ENCODE results near the gene KLK7. TPM values are rescaled to one million over a fixed set of nuclear protein-coding genes. Genes with fewer than 3 reads are reported as not detected.

KLK7 gene
- polyA plus RNA-seq, 1 of the 3 experiments (the other 2 are of a cell fraction), result not detected

- TF ChIP-seq ZBTB33 (IDR thresholded peaks at IDR 0.05; ENCODE audit: borderline replicate concordance, low read depth) (no peak), RFX5 (IDR thresholded peaks at IDR 0.05; ENCODE audit: low read length) (no peak), SMC3 (IDR thresholded peaks at IDR 0.05; ENCODE audit: low read depth, low read length) (no peak), JUND (IDR thresholded peaks at IDR 0.05) (no peak), CHD2 (IDR thresholded peaks at IDR 0.05; ENCODE audit: low read length, partially characterized antibody) (no peak), EZH2phosphoT487 (IDR thresholded peaks at IDR 0.05; ENCODE audit: borderline replicate concordance, low read depth) (no peak)
These were observed 26.1 kb downstream of the KLK7 start (continued) for GRCh38 chr19:50957587-50957986.

- ChIA-PET CTCF (no interaction called here), POLR2A (no interaction called here)
- Histone ChIP-seq H3K4me1 (ENCODE audit: control insufficient read depth in 1 of 2, insufficient read depth in 2 of 2, low read depth in 1 of 2, low read length in 1 of 2) (no peaks in the 10 kb centered on the region), H3K79me2 (ENCODE audit: insufficient read depth) (no peaks in the 10 kb centered on the region), H3F3A (replicated peaks; ENCODE audit: insufficient read depth) (no peaks in the 10 kb centered on the region), H3K9me2 (no peaks in the 10 kb centered on the region), H3K27ac (ENCODE audit: low read depth in 2 of 2, low read length in 1 of 2) (no peak within 1 kb of the TSS), H4K20me1 (ENCODE audit: insufficient read depth) (no peaks in the 10 kb centered on the region), H3K4me3 (ENCODE audit: low read depth in 2 of 2, low read length in 1 of 2) (no peak within 1 kb of the TSS), H3K9me3 (no peaks in the 10 kb centered on the region), H3K4me2 (no peak within 1 kb of the TSS), H2AFZ (ENCODE audit: low read depth) (no peak within 1 kb of the TSS), H3K9ac (no peak within 1 kb of the TSS), H3K36me3 (replicated peaks in 1 of 2; ENCODE audit: control insufficient read depth in 1 of 2, insufficient read depth in 2 of 2, low read length in 1 of 2) (no peaks in the 10 kb centered on the region), H3K27me3 (ENCODE audit: insufficient read depth) (peaks cover 50% of the 10 kb centered on the region; the same call in 1 of the 2 replicates)
- TF ChIP-seq RAD21 (IDR thresholded peaks at IDR 0.05; ENCODE audit: low read length) (no peak), CHD2 (IDR thresholded peaks at IDR 0.05; ENCODE audit: low read length, partially characterized antibody) (no peak)
- DNase-seq, result no peak
- 9% methylated on average over 7 of the region's 7 CpGs for WGBS (ENCODE audit: low lambda C conversion rate)
These were observed 30.8 kb downstream of the KLK7 start, which contains the start of gene KLK5 for GRCh38 chr19:50952910-50953309. Gene KLK5 (minus strand): TSS chr19:50953038. CDS start chr19:50952657, 381 bp downstream.

GRCh38 chr19:50949861-50950260, 33.9 kb downstream of the KLK7 start:
- Histone ChIP-seq H3F3A (replicated peaks; ENCODE audit: insufficient read depth) (no peaks in the 10 kb centered on the region), H3K27me3 (ENCODE audit: insufficient read depth) (peaks cover 46% of the 10 kb centered on the region; the same call in 1 of the 2 replicates), H3K9me2 (no peaks in the 10 kb centered on the region), H3K36me3 (replicated peaks in 1 of 2; ENCODE audit: control insufficient read depth in 1 of 2, insufficient read depth in 2 of 2, low read length in 1 of 2) (no peaks in the 10 kb centered on the region), H2AFZ (ENCODE audit: low read depth) (no peak overlapping the region), H3K27ac (ENCODE audit: low read depth in 2 of 2, low read length in 1 of 2) (no peak overlapping the region), H3K4me3 (ENCODE audit: low read depth in 2 of 2, low read length in 1 of 2) (no peak overlapping the region), H3K79me2 (ENCODE audit: insufficient read depth) (no peaks in the 10 kb centered on the region), H4K20me1 (ENCODE audit: insufficient read depth) (no peaks in the 10 kb centered on the region), H3K4me2 (no peak overlapping the region), H3K9me3 (no peaks in the 10 kb centered on the region), H3K9ac (no peak overlapping the region), H3K4me1 (ENCODE audit: control insufficient read depth in 1 of 2, insufficient read depth in 2 of 2, low read depth in 1 of 2, low read length in 1 of 2) (no peaks in the 10 kb centered on the region)
- DNase-seq, result no peak
- 36% methylated on average over 13 of the region's 19 CpGs for WGBS (ENCODE audit: low lambda C conversion rate)
- CTCF ChIA-PET, result no interaction called here
- TF ChIP-seq MAX (IDR thresholded peaks at IDR 0.05; ENCODE audit: low read depth), result no peak
- no peak for TF ChIP-seq NFIC (IDR thresholded peaks at IDR 0.05; ENCODE audit: borderline replicate concordance)
- no peak for TF ChIP-seq IRF3 (IDR thresholded peaks at IDR 0.05; ENCODE audit: low read depth, low read length)
- TF ChIP-seq TCF12 (IDR thresholded peaks at IDR 0.05), result no peak
- TF ChIP-seq RXRA (IDR thresholded peaks at IDR 0.05; ENCODE audit: borderline replicate concordance, low read depth), result no peak
- TF ChIP-seq NRF1 (IDR thresholded peaks at IDR 0.05; ENCODE audit: low read depth, low read length), result no peak
- no peak for TF ChIP-seq CTCF (IDR thresholded peaks at IDR 0.05)
- no peak for TF ChIP-seq RAD21 (IDR thresholded peaks at IDR 0.05; ENCODE audit: low read length)
- no peak for TF ChIP-seq SIN3A (IDR thresholded peaks at IDR 0.05; ENCODE audit: borderline replicate concordance, low read depth, low read length)
- TF ChIP-seq ZBTB33 (IDR thresholded peaks at IDR 0.05; ENCODE audit: borderline replicate concordance, low read depth), result no peak
- no peak for TF ChIP-seq POLR2AphosphoS5 (IDR thresholded peaks at IDR 0.05; ENCODE audit: low read depth, low read length)
- no peak for TF ChIP-seq TAF1 (IDR thresholded peaks at IDR 0.05; ENCODE audit: borderline replicate concordance, low read depth, low read length)
- no peak for TF ChIP-seq RFX5 (IDR thresholded peaks at IDR 0.05; ENCODE audit: low read length)
- no peak for TF ChIP-seq ELF1 (IDR thresholded peaks at IDR 0.05)
- no peak for TF ChIP-seq GATA2 (CRISPR knock-in tag; IDR thresholded peaks at IDR 0.05)
- no peak for TF ChIP-seq CHD2 (IDR thresholded peaks at IDR 0.05; ENCODE audit: low read length, partially characterized antibody)
- no peak for TF ChIP-seq FOXM1 (IDR thresholded peaks at IDR 0.05; ENCODE audit: low read depth)
- POLR2A ChIA-PET, result no interaction called here

Data from SK-N-SH (cell line).